Gastroesophageal sphincter (tissue), 4 donors: ENCODE results near the gene CCDC85A. TPM values are rescaled to one million over a fixed set of nuclear protein-coding genes. Genes with fewer than 3 reads are reported as not detected.

ENCODE experiments used
- ATAC-seq: fragments of 150-250 bp; one replicate; pipeline ENCODE4 v1.9.1; 2016; ENCODE audit warnings: mild to moderate bottlenecking, moderate library complexity
- H3K27ac ChIP-seq, 4 donors: fragments of 200-600 bp; sonication (generic) in 3 of 4; 1 replicate in 3 of 4; 2 replicates in 1 of 4; pipeline ENCODE4 v1.5.1; 2016 to 2019
- H3K27me3 ChIP-seq: fragments of 200-600 bp; sonication (generic); one replicate; pipeline ENCODE4 v1.5.1; 2019
- H3K36me3 ChIP-seq, 2 donors: fragments of 200-600 bp; sonication (generic); one replicate each; pipeline ENCODE4 v1.5.1; 2019; ENCODE audit warnings: control low read depth in 1 of 2
- H3K4me1 ChIP-seq, 3 donors: fragments of 200-600 bp; sonication (generic); 1 replicate in 2 of 3; 2 replicates in 1 of 3; pipeline ENCODE4 v1.5.1; 2016 to 2019; ENCODE audit warnings: control low read depth in 2 of 3
- H3K4me3 ChIP-seq, 2 donors: fragments of 200-600 bp; sonication (generic); one replicate each; pipeline ENCODE4 v1.5.1; 2019; ENCODE audit warnings: mild to moderate bottlenecking in 1 of 2, moderate library complexity in 1 of 2
- H3K9me3 ChIP-seq, 3 donors: fragments of 200-600 bp; sonication (generic); one replicate each; pipeline ENCODE4 v1.5.1; 2017 to 2019; ENCODE audit warnings: control low read depth in 2 of 3
- EP300 ChIP-seq: sonication (generic); formaldehyde crosslinking; IDR thresholded peaks from one replicate; pipeline ENCODE4 v1.6.1; 2017; ENCODE audit warnings: antibody characterized with exemption, mild to moderate bottlenecking
- POLR2A ChIP-seq, 2 donors: fragments of 450-650 bp; IDR thresholded peaks; one replicate each; pipeline ENCODE4 v1.6.1; 2017; ENCODE audit warnings: antibody characterized with exemption in 2 of 2, mild to moderate bottlenecking in 2 of 2, moderate library complexity in 1 of 2
- POLR2AphosphoS5 ChIP-seq: sonication (generic); formaldehyde crosslinking; IDR thresholded peaks from one replicate; pipeline ENCODE4 v1.6.1; 2017; ENCODE audit warnings: antibody characterized with exemption
- WGBS, 2 donors: methylation state at CpG; one replicate each; pipeline ENCODE4 v1.1.5; 2018; ENCODE audit warnings: low coverage in 1 of 2; 5-methylcytosine and 5-hydroxymethylcytosine counted together
- total RNA-seq, 4 donors: library from RNA; depleted of rRNA; stranded (reverse); fragments of >200 nt; gene quantifications; one replicate each; pipeline ENCODE4 v1.1.0, GENCODE V29; 2016
- TF ChIP-seq, protein P1 (sequence below), 4 experiments: fragments of 200-600 bp in 2 of 4; fragments of 450-650 bp in 2 of 4; sonication (generic) in 1 of 4; IDR thresholded peaks; one replicate each; pipeline ENCODE4 v1.5.1; 2017 to 2019; ENCODE audit warnings: antibody characterized with exemption in 4 of 4, mild to moderate bottlenecking in 2 of 4, moderate library complexity in 2 of 4

The CCDC85A gene
- total RNA-seq, 4 donors from 2014 or later, result 2.6 to 7.0 (median 4.8) TPM

DNA sequence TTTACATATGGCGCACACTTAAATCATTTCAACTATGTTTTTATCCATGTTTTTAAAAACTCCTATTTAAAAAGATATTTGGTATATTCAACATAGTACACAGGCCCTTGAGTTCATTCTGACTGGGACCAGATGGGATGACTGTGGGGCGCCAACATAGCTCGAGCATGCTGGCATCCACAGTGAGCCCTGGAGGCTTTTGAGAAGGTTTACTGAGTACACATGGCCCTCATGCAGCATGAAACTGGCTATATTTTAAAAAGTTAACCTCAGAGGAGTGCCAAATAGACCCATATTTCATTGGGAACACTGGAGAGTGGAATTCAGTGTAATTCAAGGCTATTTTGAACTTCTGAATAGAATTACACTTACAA is 83.6 kb downstream of the CCDC85A start:
- no peaks in the 10 kb centered on the region for H3K4me1 ChIP-seq
- 69 to 88% methylated on average over 3 of the region's 3 CpGs for WGBS, 2 donors
- no peaks in the 10 kb centered on the region for H3K9me3 ChIP-seq
- H3K4me3 ChIP-seq, result no peak overlapping the region
- no peaks in the 10 kb centered on the region for H3K36me3 ChIP-seq
- H3K27ac ChIP-seq, result no peak overlapping the region
- ATAC-seq, result no peak
- H3K27me3 ChIP-seq, result no peaks in the 10 kb centered on the region
- TF ChIP-seq EP300 (no peak), POLR2AphosphoS5 (no peak), POLR2A (IDR thresholded peaks at IDR 0.05) (no peak)
- TF ChIP-seq, protein P1, sequence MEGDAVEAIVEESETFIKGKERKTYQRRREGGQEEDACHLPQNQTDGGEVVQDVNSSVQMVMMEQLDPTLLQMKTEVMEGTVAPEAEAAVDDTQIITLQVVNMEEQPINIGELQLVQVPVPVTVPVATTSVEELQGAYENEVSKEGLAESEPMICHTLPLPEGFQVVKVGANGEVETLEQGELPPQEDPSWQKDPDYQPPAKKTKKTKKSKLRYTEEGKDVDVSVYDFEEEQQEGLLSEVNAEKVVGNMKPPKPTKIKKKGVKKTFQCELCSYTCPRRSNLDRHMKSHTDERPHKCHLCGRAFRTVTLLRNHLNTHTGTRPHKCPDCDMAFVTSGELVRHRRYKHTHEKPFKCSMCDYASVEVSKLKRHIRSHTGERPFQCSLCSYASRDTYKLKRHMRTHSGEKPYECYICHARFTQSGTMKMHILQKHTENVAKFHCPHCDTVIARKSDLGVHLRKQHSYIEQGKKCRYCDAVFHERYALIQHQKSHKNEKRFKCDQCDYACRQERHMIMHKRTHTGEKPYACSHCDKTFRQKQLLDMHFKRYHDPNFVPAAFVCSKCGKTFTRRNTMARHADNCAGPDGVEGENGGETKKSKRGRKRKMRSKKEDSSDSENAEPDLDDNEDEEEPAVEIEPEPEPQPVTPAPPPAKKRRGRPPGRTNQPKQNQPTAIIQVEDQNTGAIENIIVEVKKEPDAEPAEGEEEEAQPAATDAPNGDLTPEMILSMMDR (IDR thresholded peaks at IDR 0.05), result no peak

DNA sequence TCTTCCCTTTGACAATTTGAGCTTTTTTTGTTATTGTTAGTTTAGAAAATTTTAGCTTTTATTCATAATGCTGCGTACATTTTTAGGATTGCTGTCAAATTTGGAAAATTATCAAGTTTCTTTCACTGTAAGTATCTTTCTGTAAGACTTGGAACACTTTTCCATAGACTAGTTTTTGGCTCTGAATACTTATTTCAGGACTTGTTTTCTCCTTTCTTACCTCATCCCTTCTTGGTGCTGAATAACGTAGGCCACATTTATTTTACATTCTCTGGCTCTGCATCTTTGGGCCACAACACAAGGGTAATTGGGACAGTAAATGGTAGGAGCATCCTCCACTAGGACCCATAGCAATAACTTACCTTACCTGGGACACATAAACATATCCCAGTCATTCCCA is 85.1 kb downstream of the CCDC85A start:
- H3K36me3 ChIP-seq, result no peaks in the 10 kb centered on the region
- ATAC-seq, result no peak
- H3K27me3 ChIP-seq, result no peaks in the 10 kb centered on the region
- TF ChIP-seq POLR2A (IDR thresholded peaks at IDR 0.05) (no peak), EP300 (no peak), POLR2AphosphoS5 (no peak)
- TF ChIP-seq, protein P1 (IDR thresholded peaks at IDR 0.05), result no peak
- no peaks in the 10 kb centered on the region for H3K4me1 ChIP-seq
- no peak overlapping the region for H3K27ac ChIP-seq
- no peaks in the 10 kb centered on the region for H3K9me3 ChIP-seq
- no peak overlapping the region for H3K4me3 ChIP-seq
- 58 to 76% methylated on average over 2 of the region's 2 CpGs for WGBS, 2 donors

DNA sequence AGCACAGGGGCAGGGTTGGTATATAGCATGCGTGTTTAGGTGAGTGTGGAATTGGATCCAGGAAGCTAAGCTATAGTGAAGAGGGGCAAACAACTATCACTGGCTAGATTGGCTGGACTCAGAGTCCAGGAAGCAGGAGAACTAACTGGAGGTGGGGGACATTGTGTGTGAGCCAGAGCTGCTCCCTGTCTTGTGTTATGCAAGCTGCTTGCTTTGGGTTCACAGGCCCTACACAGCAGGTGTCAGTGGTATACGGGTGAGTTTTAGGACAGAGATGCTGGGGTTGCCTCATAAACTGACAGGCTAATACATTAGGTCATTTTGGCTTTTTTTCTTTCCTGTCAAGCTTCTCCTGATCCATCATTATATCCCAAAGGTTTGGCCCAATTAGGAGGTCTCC is 87.5 kb downstream of the CCDC85A start:
- no peak for TF ChIP-seq POLR2AphosphoS5
- no peak for TF ChIP-seq POLR2A (IDR thresholded peaks at IDR 0.05)
- TF ChIP-seq, protein P1 (IDR thresholded peaks at IDR 0.05), result no peak
- no peak for TF ChIP-seq EP300
- Histone ChIP-seq H3K36me3 (no peaks in the 10 kb centered on the region), H3K27ac (no peak overlapping the region), H3K9me3 (no peaks in the 10 kb centered on the region), H3K4me3 (no peak overlapping the region), H3K27me3 (no peaks in the 10 kb centered on the region), H3K4me1 (no peaks in the 10 kb centered on the region)
- 57 to 88% methylated on average over 1 to 2 of the region's 2 CpGs for WGBS, 2 donors
- ATAC-seq, result no peak

DNA sequence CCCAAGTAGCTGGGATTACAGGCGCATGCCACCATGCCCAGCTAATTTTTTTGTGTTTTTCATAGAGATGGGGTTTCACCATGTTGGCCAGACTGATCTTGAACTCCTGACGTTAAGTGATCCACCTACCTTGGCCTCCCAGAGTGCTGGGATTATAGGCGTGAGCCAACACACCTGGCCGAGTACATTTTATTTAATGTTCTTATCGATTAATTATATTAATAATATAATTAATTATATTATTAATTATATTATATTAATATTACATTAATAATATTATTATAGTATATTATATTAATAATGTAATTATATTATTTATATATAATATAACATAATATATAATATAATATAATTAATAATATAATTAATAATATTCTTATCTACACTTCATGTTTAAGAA is 101.4 kb downstream of the CCDC85A start:
- no peak for TF ChIP-seq EP300
- TF ChIP-seq POLR2AphosphoS5, result no peak
- no peak for TF ChIP-seq POLR2A (IDR thresholded peaks at IDR 0.05)
- TF ChIP-seq, protein P1 (IDR thresholded peaks at IDR 0.05), result no peak
- Histone ChIP-seq H3K9me3 (peaks cover 0 to 8% (median 0%) of the 10 kb centered on the region in 3 donors), H3K27me3 (no peaks in the 10 kb centered on the region), H3K36me3 (no peaks in the 10 kb centered on the region), H3K4me3 (no peak overlapping the region), H3K4me1 (no peaks in the 10 kb centered on the region), H3K27ac (no peak overlapping the region)
- 90 to 97% methylated on average over 2 to 5 of the region's 5 CpGs for WGBS, 2 donors
- ATAC-seq, result no peak

DNA sequence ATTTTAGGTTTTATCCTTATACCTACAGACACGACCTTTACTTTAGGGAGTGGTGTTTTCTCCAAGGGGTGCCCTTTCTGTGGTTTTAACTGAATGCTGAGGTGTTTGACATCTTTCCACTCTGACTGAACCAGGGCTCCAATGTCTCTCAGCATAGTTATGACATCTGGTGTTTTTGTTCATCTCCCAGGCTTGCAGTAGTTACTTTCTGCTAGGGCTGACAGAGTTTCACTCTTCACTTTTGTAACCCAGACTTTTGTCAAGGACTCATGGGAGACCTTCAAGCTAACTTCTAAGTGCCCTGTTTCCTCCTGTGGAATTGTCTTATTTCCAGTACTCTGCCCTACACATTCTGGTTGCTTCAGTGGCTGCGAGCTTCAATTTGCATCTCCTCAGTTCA is 103.1 kb downstream of the CCDC85A start:
- TF ChIP-seq, protein P1 (IDR thresholded peaks at IDR 0.05), result no peak
- no peak for TF ChIP-seq POLR2AphosphoS5
- no peak for TF ChIP-seq POLR2A (IDR thresholded peaks at IDR 0.05)
- no peak overlapping the region for H3K27ac ChIP-seq
- no peak for ATAC-seq
- H3K4me3 ChIP-seq, result no peak overlapping the region
- WGBS, 2 donors, result 86 to 100% methylated on average over 2 of the region's 2 CpGs
- no peaks in the 10 kb centered on the region for H3K4me1 ChIP-seq
- H3K9me3 ChIP-seq, result peaks cover 0 to 8% (median 0%) of the 10 kb centered on the region in 3 donors
- H3K36me3 ChIP-seq, result no peaks in the 10 kb centered on the region
- H3K27me3 ChIP-seq, result no peaks in the 10 kb centered on the region
